ENCODE data around the gene TRABD2A.
A peak's percentile ranks its signal among the peaks of the same experiment; 100 is the strongest.
"Not testable (repeated sequence)": the region's sequence is repeated elsewhere in the genome, so short reads cannot be mapped to it uniquely, and the experiment has no call there.

The TRABD2A gene, protein sequence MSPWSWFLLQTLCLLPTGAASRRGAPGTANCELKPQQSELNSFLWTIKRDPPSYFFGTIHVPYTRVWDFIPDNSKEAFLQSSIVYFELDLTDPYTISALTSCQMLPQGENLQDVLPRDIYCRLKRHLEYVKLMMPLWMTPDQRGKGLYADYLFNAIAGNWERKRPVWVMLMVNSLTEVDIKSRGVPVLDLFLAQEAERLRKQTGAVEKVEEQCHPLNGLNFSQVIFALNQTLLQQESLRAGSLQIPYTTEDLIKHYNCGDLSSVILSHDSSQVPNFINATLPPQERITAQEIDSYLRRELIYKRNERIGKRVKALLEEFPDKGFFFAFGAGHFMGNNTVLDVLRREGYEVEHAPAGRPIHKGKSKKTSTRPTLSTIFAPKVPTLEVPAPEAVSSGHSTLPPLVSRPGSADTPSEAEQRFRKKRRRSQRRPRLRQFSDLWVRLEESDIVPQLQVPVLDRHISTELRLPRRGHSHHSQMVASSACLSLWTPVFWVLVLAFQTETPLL

DNA sequence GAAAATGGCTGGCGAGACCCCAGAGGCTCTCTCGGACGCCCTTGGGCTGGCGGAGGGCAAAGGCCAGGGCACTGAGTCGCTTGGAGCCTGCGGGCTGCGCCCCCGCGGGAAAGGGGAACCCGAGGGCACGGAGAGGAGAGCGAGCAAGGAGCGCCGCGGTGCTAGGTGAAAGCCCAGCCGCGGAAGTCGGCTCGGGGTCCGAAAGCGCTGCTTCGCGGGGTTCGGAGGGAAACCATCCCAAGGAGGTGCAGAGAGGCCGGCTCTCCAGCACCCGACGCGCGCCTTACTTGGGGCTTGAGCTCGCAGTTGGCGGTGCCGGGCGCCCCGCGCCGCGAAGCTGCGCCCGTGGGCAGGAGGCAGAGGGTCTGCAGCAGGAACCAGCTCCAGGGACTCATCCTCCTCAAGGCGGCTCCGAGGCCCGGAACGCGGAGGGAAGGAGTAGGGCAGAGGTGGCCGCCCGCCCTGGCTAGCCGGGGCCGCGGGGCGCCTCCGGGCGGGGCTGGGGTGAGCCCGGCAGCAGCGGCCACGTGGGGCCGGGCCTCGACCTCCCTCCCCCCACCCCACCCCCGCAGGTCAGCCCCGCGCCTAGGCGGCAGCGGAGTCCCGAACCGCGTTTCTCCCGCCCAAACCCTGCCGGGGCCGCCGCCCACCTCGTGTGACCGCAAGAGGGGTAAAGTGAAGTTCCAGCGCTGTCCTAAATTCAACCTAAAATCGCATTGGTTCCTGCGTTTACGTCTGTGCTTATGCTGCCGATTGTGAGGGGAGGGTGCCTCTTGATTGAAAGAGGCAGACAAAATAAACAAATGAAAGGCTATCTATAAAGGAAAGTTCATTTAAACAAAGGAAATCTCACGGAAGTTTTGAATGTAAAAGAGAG is at the start of gene TRABD2A:
Gene TRABD2A (minus strand): TSS at position 440 of the 877 bp plus-strand sequence. CDS start 45 bp downstream, at position 395.
- no peak for DNase-seq

DNA sequence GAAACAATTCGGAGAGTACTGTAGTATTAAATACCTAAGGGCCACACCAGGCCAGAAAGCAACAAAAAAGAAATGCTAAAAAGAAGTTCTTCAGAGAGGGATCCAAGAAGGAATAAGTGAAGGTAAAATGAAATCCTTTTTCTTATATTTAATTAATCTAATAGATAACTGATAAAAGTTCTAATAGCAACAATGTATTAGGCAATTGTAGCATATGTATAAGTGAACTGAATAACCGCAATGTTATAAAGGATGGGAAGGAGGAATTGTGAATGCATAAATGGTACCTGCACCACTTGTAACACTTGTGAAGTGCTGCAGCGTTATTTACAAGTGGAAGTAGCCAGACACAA is 46.4 kb upstream of the TRABD2A start:
- DNase-seq = no peak

DNA sequence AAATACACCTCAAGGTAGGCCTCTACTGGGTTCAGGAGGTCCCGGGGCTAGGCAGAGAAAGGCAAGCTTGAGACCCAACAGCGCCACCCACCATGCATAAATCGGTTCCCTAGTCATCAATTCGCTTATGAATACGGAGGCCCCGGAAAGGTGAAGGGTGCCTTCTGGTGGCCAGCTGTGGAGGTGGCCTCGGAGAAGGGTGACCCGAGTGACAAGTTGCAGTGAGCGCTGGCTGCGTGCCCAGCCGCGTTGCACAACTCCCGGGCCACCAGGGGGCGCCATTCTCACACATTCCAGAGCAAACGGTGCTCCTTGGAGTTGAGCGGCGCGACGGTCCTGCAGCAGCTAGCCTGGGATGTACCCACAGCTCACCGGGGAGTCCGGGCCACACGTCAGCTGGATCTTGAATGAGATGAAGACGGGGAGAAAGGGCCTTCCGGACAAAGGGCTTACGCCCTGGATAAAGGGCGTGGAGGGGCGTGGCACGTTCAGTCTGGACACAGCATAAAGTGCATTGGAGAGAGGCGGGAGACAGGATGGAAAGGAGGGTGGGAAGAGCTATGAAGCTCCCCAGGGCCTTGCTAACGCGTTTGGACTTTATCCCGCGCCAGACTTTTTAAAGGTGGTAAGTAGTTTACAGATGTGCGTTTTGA is 45.0 kb upstream of the TRABD2A start:
- peak; percentile 95 for DNase-seq

DNA sequence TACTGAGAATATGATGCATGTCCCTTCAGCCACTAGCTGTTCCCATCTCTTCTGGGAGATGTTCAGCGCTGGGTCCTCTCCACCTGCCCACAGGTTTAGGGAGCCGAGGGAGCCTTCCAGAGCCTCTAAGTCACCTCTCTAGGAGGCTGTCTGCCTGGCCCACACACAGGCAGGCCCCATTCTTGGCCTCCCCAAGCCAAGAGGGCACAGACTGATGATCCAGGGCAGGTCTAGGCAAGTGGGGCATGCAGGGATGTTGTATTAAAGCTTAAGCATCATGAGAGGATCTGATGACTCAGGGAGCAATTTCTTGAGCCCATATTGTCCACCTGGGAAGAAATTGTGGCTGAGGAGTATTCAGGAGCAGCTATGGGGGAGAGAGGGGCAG is 44.4 kb upstream of the TRABD2A start:
- no peak for DNase-seq

DNA sequence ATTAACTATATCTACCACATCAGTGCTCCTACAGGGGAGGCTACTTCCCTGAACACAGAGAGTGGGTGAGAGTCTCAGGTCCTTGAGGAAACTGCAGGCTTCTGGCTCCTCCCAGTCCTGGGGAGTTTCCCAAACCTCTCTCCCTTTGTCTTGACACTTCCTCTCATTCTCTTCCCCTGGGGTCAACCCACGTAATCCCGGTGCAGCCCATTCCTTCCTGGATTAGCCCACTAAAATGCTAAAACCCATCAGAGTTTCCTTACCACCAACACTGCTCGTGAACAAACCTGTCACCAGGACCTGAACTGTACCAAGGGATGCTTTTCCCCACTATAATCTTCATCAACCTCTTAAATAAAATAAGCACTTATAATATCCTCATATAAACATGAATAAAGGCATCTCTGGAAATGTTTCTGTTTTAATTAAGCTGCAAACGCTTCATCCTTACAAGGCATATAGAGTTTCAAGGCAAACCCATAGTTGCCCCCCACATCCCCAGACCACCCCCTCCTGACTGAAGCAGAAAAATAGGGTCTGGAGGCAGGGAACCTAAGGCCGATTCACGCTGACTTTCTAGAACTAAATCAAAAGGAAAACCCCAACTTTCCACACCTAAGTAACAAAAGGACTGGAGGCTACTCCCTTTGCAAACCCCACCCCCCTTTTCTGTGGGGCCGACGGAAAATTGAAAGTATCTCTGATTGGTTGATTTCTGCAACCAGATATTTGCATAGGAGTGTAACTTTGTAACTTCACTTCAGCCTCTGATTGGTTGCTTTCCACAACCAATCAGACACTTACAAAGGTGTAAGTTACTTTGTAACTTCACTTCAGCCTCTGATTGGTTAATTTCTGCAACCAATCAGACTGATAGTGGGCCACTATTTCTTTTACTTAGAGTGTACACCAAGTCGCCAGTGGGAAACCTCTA is 43.6 kb upstream of the TRABD2A start:
- DNase-seq = no peak

DNA sequence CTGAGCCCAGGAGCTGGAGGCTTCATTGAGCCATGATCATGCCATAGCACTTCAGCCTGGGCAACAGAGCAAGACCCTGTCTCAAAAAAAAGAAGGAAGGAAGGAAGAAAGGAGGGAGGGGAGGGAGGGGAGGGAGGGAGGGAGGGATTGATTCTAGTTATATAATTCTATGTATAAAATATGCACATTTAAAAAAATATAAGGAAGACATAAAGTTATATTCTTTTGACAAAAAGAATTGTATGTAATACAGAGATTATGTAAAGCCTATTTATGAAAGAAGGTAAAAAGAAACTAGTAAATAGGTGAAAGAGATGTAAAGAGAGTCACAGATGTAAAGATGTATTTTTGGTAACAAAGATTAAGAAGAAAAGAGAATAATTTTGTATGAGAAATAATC is 42.1 kb upstream of the TRABD2A start:
- DNase-seq = no peak

DNA sequence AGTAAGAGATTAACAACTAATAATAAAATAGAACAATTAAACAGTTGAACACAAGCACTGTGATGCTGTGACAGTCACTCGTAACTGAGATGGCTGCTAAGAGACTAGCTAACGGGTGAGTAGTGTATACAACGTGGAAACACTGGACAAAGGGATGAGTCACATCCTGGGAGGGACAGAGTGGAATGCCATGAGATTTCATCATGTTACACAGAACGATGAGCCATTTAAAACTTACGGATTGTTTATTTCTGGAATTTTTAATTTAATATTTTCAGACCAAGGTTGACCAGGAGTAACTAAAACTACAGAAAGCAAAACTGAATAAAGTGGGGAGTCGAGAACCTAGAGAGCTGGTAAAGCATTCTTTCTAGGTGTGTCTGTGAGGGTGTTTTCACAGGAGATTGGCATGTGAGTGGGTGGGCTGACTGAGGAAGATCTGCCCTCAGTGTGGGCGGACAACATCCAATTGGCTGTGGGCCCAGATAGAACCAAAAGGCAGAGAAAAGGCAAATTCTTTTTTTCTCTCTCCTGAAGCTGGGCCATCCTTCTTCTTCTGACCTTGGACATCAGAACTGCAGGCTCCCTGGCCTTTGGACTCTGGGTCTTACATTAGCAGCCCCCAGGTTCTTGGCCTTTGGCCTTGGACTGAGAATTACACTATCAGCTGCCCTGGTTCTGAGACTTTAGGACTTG is 39.1 kb upstream of the TRABD2A start:
- DNase-seq = peak; percentile 81 to 95

DNA sequence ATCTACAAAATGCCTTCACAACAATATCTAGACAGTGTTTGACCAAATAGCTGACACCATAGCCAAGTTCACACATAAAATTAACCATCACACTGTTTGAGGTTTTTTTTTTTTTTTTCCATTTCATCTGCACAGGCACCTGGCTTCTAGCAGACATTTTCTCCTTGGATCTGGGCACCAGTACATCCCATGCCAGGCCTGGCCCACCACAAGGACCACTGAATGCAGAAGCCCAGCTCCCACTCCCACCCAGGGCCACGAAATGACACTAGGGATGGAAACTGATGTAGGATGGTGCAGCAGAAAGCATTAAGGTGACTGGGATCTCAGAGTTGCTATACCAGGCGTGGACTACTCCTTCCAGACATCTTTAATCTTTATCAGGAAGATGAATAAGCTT is 37.5 kb upstream of the TRABD2A start:
- DNase-seq = no peak

DNA sequence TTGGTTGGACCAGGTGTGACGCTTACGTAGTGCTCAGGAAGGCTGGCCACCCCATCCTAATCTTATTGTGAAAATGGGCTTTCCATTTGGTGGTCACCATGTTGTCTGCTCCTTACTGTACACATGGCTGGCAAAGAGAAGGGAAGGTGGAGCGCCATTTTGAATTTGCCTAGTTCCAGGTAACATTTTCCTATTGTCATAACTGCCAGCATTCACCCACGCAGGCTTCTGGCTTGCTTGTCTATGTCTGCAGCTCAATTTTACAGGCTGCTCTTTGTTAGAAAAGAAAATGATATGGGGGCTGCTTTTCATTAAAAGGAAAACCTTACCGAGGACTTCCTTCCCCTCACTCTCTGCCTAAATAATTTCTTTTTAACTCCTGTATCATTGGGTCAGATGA is 36.9 kb upstream of the TRABD2A start:
- DNase-seq = not testable (repeated sequence)

DNA sequence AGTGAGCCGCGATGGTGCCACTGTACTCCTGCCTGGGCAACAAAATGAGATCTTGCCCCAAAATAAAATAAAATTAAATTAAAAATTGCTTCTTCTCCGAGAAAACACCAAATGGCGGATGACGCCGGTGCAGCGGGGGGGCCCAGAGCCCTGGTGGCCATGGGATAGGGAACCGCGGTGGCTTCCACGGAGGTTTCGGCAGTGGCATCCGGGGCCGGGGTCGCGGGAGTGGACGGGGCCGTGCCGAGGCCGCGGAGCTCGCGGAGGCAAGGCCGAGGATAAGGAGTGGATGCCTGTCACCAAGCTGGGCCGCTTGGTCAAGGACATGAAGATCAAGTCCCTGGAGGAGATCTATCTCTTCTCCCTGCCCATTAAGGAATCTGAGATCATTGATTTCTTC is 34.8 kb upstream of the TRABD2A start:
- not testable (repeated sequence) for DNase-seq

DNA sequence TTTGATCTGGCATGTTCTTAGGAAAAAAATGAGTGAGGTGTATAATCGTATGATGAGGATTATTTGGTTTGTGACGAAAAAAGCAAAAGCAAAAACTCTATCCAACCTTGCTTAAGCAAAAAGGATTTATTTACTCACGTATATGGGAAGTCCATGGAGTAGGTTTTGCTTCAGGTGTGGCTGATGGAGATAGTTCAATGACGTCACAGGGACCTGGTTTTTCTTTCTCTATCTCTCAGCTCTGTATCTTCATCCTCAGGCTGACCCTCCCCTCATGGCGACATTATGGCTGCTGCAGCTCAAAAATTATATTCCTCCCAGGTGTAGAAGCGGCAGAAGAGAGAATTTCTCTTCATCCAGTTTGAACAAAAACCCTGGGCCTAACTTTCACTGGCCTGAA is 33.5 kb upstream of the TRABD2A start:
- no peak for DNase-seq

DNA sequence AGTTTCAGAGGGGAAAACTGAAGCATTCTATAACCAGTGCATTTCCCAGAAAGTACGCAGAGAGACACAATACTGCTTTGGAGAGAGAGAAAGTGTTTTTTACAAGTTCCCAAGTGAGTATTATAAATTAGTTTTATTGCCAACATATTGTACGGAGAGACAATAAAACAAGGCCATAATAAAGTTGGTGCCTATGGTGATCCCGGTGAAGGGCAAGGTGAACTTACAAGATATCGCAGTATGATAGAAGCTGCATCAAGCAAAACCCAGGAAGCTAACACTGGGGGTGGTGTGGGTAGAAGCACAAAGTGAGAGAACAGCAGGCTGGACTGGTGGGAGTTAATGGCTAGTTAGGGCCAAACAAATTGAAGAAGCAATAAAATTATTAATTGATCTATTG is 32.1 kb upstream of the TRABD2A start:
- no peak for DNase-seq

DNA sequence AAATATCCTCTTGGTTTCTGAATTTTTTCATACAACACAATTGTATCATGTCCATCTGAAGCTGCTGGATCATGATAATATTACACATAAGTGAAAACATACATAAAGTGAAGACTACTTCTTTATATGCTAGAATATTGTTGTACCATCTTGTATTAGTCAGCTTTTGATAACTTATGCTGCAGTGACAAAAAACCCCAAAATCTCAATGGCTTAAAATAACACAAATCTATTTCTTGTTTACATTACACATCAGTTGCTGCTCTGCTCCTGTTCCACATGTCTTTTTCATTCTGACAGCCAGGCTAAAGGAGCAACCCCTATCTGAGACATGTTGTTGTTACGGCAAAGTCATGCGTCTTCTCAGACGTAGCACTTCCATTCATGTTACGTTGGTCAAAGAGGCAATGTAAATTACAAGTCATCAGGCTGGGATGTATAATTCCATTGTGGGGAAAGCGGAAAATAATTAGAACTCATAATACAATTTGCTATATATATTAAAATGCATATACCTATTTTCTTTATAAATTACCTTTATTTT is 30.3 kb upstream of the TRABD2A start:
- DNase-seq = no peak

DNA sequence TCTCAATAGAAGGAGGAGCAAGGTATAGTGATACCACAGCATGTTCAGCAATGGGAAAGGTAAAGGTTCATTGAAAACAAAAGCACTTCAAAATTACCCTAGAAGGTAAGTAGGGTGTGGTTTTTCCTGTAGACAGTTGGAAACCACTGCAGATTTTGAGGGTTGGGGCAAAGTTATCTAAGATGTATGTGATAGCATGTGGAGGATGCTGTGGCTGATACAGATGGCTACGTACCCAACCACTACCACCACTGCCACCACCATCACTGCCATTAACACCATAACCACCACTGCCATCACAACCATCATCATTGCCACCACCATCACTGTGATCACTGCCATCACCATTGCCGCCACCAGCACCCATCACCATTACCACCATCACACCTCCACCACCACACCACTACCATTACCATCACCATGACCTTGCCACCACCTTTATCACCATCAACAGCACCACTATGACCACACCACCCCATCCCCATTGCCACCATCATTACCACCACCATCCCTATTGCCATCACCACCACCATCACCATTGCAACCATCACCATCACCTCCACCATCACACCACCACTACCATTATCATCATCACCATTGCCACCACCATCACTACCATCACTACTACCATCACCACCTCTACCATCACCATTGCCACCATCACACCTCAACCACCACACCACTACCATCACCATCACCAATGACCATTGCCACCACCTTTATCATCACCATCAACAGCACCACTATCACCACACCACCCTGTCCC is 28.2 kb upstream of the TRABD2A start:
- DNase-seq = no peak

DNA sequence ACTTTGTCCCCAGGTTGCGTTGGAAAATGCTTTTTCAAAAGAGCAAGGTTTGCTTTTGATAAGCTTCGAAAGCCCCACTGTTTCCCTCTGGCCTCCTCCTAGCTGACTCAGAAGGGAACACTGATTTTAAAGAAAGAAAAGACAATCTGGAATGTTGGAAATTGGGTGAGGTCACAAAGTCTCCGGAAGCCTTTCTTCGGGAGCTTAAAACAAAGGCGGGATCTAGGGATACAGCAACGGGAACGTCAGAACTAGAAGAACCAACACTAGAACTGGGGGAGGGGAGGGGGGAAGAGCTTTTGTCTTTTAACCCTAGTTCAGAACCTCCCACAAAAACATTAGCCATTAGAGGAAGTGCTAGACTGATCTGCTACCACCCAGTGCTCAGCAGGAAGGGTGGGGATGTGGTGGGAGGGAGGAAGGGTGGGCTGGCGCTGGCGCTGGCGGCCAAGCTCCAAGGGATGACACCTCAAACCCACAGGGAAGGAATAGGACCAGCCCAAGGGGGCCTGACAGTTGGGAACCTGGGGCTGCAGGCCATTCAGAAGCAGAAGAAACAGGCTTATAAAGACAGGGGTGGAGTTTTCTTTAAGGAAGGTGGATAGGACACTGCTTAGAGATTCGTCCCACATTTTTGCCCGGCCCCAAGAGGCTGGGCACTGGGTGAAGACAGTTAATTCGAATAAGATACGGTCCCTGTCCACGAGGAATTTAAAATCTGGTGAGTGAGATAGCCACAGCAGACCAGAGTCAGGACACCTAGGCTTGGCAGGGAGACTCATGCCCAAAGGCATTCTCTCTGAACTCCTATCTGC is 26.2 kb upstream of the TRABD2A start:
- DNase-seq = peak; percentile 89 to 94

DNA sequence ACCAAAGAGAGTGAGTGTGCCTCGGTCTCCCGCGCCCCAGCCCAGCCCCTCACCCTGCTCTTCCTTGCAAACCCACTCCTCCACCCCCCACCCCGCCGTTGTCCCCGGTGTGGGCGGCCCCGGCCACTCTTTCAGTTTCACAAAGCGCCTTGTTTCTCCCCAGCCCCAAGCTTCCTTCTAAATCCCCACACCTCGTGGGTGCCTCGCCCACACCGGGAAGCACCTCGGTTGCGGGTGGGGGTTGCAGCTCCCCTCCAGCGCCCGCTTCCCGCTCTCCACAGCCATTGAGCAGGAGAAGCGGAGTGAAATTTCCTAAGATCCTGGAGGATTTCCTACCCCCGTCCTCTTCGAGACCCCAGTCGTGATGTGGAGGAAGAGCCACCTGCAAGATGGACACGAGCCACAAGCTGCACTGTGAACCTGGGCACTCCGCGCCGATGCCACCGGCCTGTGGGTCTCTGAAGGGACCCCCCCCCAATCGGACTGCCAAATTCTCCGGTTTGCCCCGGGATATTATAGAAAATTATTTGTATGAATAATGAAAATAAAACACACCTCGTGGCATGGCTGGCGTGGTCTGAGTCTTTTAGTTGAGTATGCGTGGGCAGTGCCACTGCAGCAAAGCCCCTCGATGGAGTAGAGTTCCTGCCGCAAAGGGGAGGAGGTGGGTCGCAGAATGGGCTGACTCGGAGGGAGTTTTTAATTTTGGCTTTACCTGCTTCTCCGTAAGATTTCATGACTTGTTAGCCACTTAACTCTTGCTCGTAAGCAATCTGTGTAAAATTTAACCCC is 25.4 kb upstream of the TRABD2A start:
- no peak for DNase-seq

DNA sequence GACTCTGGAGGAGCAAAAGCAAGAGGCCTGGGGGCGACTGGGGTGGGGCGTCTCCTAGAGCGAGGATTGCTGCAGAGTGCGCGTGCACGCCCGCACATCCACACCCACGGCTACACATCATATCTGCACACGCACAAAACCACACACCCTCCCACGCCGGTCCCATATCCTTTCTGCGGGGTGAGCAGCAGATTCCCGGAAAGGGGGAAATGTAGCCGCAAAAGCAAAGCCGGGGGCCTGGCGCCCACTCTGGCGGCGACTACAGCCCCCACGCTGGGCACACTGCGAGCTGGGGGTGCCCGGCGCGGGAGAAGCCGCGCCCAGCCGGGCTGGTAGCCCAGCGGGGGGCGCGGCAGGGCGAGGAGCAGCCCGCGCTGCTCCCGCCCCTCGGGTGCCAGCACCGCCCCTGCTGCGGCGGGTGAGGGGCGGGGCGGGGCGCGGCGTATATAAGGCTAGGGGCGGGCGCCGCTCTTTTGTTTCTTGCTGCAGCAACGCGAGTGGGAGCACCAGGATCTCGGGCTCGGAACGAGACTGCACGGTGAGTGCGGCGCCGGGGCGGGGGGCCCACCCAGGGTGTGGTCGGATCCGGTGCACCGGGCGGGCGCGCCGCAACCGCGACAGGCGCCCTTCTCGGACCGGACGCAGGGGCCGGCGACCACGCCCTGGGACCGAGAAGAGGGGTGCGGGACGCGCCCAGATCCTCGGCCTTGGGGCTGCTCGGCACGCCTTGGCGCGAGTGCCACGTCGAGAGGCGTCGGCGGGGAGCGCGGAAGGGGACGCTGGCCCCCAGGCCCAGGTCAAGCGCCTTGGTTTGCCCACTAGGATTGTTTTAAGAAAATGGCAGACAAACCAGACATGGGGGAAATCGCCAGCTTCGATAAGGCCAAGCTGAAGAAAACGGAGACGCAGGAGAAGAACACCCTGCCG is 24.6 kb upstream of the TRABD2A start, which contains the start of gene TMSB10:
Gene TMSB10 (plus strand): TSS at position 476 of the 927 bp plus-strand sequence.
- peak; percentile 61 to 80 for DNase-seq
